Astrocyte (in vitro differentiated cells and primary cell): ENCODE results near the gene PHB1.

Experiments used
- CTCF ChIP-seq: IDR thresholded peaks from 2 replicates; pipeline ENCODE4 v1.5.1; 2011; ENCODE audit warnings: low read depth, mild to moderate bottlenecking, inconsistent platforms, low read length, moderate library complexity; ENCODE audit not compliant: insufficient read depth
- EZH2 ChIP-seq: IDR thresholded peaks from 2 replicates; pipeline ENCODE4 v1.6.1; 2012; ENCODE audit warnings: mild to moderate bottlenecking, low read length, inconsistent platforms; ENCODE audit not compliant: insufficient read depth

DNA sequence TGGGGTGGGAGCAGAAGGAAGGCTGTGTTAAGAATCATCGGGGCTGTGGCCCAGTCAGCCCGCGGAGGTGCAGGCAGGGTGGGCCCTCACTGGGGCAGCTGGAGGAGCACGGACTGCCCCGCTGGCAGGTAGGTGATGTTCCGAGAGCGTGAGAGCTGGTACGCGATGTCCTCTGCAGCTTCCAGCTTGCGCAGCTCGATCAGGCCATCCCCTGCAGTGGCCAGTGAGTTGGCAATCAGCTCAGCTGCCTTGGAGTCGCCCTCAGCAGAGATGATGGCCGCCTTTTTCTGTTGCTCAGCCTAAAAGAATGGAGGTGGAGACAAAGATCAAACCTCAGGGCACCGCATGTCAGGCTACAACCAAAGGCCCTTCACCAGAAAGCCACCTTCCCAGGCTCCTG, 9.8 kb downstream of the PHB1 start:
- TF ChIP-seq CTCF (no peak), EZH2 (no peak)
